HG03457 (cell line): ENCODE measurements around the gene PPP2R3A.
"Not testable (repeated sequence)": the region's sequence is repeated elsewhere in the genome, so short reads cannot be mapped to it uniquely, and the experiment has no call there.

Experiments used
- ATAC-seq: cut with Tn5 transposase; IDR thresholded peaks from one replicate; pipeline ENCODE4 v1.9.1; 2021; ENCODE audit warnings: moderate number of reproducible peaks; ENCODE audit not compliant: unreplicated experiment

PPP2R3A gene

DNA sequence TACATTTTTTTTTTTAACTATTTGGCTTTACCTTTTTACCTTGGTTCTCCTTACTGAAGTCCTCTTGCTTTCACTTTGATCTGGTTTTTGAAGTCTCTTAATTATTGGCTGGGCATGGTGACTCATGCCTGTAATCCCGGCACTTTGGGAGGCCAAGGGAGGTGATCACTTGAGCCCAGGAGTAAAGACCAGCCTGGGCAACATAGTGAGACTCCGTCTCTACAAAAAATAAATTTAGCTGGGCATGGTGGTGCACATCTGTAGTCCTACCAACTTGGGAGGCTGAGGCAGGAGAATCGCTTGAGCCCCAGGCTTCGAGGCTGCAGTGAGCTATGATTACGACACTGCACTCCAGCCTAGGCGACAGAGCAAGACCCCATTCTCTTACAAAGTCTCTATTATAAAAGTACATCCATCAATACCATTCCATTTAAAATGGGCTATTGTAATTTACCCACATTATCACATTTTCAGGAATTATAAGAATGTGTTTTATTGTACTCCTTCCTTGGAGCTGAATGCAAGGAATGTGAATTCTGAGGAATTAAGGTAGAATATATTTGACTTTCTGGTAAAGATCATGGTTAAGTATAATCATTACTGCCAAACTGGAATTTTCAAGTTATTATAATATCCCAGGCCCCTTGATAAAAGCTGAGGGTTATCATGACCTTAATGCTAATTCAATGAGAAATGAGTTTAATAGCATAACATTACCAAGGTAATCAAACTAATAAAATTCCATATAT lies 181.6 kb downstream of the PPP2R3A start:
- no peak for ATAC-seq

DNA sequence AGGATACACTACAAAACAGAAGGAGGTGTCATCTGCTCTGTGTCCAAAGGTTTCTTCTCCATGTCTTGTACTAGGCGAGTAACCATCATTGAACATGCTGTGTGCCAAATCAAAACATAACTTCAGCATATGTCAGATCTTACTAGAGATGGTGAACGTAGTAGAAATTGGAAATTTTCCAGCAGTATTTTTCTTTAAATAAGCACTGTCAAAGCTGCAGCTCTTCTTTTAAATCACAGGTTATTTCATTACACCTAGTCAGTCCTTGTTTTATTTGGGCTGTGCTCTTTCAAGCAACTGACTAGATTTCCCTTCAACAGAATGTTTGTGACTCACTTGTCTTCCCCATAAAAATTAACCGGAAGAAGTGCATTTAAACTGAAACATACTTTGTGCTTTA lies 184.1 kb downstream of the PPP2R3A start:
- ATAC-seq: no peak

DNA sequence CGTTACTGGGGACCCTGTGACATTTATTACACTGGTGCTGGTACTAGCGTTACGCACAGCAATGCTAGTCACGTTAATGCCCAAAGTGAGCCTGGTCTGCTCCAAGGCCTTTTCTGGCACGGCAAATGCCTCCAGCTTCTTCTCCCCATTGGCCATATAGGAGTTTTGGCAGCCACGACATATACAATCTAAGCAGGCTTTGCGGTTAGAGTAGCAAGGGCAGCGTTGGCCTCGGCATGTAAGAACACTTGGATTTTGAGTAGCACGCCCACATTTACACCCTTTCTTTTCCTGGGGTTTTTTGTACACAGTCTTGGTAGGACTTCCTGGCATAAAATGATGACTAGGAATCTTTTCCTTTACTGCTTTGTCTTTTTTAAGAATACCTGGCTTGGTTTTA lies 185.7 kb downstream of the PPP2R3A start:
- no peak for ATAC-seq

DNA sequence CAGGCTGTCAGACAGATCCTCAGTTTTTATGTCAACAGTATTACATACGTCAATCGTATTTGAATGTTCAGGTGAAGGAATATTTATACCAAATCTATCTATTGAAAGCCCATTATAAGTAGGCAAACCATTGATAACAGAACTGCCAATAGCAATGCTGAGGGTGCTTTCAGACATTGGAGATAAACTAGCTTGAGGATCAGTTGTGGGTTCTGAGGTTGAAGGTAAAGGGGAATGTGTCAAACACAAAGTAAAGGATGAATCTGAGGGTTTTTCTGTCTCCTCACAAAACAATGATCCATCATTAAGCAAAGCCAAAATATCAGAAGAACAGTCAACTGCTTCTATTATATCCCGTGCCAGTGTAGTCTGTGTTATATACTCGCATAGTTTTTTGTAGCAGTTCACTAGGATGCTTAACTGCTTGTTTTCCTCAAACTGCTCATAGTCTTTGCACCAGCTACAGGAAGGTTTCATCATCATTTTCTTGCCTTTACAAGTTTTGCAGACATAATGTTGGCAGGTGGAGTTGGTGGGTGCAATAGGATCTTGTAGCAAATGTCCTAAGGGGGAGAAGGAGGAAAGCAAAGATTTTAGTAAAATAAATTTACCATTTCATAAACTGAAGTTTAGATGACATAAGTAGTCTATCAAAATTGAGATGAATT lies 186.8 kb downstream of the PPP2R3A start:
- ATAC-seq: no peak

DNA sequence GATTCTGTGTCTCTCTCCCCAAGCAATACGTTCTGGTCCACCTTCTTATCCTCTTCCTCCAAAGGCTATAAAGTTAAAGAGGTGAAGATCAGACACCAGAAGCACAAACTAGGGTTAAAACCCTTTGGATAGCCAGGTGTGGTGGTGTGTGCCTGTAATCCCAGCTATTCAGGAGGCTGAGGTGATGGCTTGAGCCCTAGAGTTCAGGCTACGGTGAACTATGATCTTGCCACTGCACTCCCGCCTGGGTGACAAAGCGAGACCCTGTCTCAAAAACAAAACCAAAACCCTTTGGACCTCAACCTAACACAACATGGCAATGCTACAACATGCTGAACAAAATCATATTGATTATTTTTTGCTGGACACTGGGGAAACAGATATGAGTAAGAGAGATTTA lies 187.4 kb downstream of the PPP2R3A start:
- ATAC-seq: no peak

DNA sequence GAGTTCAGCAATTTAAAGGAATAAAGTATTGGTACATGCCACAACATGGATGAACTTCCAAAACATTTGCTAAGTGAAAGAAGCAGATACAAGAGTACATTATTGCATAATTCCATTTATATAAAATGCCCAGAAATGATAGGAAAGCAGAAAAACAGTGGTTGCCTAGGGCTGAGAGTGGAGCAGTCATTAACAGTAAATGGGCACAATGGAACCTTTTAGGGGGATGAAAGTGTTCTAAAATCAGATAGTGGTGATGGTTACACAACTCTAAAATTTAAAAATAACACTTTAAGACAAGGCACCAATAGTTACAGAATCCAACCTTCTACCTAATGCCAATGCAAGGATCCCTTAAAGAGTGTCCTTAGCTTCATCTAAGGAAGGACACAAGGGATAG lies 196.0 kb downstream of the PPP2R3A start:
- no peak for ATAC-seq

DNA sequence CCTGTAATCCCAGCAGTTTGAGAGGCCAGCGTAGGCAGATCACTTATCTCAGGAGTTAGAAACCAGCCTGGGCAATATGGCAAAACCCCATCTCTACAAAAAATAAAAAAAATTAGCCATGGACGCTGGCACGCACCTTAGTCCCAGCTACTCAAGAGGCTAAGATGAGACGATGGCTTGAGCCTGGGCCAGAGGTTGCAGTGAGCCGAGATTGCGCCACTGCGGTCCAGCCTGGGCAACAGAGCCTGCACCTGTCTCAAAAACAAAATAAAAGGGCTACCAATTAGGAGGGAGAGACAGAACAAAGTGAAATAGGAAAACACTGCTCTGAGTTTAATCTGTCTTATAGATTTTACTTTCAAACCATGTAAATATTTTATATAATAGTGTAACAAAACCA lies 196.8 kb downstream of the PPP2R3A start:
- ATAC-seq: no peak

DNA sequence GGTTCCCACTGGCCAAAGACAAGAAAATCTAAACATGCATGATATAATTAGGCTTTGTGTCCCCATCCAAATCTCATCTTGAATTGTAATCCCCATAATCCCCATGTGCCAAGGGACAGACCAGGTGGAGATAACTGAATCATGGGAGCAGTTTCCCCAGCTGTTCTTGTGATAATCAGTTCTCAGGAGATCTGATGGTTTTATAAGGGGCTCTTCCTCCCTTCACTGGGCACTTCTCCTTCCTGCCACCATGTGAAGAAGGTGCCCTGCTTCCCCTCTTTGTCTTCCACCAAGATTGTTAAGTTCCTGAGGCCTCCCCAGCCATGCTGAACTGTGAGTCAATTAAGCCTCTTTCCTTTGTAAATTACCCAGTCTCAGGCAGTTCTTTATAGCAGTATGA lies 198.1 kb downstream of the PPP2R3A start:
- not testable (repeated sequence) for ATAC-seq

DNA sequence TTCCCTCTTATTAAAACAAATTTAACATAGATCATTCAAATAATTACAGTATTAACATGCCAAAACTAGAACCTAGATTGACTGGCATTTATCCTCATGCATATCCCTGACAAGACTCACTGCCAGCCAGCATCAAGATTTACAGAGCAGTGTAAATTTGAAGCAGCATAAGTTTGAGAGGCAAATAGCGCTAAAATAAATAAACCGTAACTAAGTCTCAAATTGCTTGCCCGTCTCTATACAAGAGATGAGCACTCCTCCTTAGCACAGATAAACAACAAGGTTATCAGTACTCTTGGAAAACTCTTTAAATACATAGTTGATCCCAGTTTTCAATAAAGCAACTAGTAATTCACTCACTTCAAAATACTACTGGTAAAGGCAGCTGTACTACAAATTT lies 201.0 kb downstream of the PPP2R3A start:
- ATAC-seq: no peak

DNA sequence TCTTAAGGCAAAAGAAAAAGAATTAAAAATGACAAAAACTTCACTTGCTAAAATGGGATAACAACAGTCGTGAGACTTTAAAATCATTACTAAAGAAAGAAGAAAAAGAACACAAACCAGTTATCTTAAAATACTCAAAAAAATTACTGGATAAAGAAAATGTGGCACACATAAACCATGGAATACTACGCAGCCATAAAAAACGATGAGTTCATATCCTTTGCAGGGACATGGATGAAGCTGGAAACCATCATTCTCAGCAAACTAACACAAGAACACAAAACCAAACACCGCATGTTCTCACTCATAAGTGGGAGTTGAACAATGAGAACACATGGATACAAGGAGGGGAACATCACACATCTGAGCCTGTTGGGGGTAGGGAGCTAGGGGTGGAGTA lies 202.7 kb downstream of the PPP2R3A start:
- not testable (repeated sequence) for ATAC-seq

DNA sequence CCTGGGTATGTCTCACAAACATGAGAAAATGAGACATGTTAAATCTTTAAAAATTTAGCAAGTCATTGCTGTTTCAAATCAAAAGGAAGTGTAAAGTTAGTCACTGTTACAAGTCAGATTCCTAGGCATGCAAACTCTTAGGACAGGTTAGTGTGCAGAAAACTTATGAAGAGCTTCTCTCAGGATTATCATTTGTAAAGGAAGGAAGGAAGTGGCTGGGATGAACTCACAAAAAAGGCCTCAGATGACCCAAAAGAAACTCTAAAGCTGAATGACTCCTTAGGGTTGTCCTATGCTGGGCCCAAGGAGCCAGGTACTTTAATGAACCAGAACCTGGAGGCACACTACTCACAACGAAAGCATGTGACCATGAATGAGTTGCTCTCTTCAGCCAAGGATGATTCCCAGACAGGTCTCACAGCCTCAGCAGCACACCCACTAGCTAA lies 205.6 kb downstream of the PPP2R3A start:
- ATAC-seq: no peak

DNA sequence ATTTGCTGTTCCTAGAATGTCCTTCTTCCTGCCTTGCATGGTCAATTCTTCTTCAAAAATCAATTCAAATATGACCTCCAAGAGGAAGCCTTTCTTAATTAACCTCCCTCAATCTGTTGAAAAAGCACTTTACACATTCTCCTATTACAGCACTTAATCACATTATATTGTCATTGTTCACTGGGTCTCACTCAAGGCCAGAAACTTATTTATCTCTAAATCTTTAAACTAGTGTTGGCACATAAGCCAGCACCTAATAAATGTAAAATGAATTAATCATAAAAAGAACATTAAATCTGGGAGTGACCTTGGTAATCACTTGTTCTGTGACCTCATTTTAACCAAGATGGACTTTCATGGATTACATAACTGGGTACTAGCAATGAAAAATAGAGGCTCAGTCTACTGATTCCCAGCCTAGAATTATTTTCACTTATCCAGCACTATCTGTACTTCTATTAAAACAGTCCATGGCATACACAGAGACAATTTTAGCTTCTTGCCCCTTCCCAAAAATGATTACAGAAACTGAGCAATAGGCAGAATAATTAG lies 208.5 kb downstream of the PPP2R3A start:
- no peak for ATAC-seq

DNA sequence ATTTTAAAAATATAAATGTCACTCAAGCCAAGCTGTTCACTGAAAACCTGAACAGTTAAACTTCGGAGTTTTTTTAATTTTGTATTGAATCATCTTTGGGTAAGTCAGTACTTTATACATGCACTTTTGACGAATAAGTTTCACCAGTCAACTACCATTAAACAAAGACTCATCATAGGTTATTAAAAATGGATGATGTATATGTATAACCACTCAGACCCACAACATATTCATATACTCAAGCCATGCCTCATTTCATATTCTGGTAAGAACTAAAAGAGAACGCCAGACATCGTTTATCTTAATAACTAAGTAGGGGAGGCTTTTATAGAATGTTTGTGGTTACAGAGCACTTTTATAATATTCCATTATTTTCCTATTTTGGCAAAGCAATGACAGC lies 212.3 kb downstream of the PPP2R3A start:
- ATAC-seq: no peak

DNA sequence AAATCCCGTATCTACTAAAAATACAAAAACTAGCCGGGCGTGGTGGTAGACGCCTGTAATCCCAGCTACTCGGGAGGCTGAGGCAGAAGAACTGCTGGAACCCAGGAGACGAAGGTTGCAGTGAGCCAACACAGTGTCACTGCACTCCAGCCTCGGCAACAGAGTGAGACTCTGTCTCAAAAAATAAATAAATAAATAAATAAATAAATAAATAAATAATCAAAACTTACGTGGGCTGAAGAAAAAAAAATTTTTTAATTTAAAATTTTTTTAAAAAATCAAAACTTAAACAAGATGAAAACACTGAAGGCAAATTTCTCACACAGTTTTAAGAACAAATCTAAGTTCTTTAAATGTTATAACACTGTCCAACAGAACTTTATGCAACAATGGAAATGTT lies 216.2 kb downstream of the PPP2R3A start:
- no peak for ATAC-seq

DNA sequence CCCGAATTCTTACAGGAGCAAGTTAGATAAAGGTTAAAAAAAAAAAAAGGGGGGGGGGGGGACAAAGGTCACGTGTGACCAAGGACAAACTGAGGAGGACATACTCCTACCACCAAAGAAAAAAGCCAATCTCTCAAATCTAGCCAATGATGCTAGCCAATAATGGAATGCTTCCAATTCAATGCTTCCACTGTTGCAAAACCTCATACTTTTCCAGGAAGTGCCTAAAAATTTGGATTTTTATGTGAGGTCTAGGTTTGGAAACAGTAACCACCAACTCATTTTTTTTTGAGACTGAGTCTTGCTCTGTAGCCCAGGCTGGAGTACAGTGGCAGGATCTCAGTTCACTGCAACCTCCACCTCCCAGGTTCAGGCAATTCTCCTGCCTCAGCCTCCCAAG lies 219.2 kb downstream of the PPP2R3A start:
- no peak for ATAC-seq

DNA sequence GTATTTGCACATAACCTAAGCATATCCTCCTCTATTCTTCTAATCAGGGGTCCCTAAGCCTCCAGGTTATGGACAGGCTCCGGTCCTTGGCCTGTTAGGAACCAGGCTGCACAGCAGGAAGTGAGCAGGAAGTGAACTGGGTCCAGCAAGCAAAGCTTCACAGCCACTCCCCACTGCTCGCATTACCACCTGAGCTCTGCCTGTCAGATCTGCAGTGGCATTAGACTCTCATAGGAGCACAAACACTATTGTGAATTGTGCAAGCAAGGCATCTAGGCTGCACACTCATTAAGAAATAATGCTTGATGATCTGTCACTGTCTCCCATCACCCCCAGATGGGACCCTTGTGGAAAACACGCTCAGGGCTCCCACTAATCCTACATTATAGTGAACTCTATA lies 220.8 kb downstream of the PPP2R3A start:
- ATAC-seq: no peak

DNA sequence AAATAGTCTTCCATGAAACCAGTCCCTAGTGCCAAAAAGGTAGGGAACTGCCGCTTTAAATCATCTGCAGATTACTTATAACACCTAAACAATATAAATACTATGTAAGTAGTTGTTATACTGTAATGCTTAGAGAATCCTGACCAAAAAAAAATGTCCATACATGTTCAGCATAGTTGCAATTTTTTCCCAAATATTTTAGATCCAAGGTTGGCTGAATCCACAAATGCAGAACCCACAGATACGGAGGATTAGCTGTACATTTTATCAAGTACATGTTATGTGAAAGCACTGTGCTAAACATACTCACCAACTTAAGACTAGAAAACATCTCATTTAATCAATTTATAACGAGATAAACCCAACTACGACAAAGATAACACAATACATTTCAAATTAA lies 221.3 kb downstream of the PPP2R3A start:
- no peak for ATAC-seq

DNA sequence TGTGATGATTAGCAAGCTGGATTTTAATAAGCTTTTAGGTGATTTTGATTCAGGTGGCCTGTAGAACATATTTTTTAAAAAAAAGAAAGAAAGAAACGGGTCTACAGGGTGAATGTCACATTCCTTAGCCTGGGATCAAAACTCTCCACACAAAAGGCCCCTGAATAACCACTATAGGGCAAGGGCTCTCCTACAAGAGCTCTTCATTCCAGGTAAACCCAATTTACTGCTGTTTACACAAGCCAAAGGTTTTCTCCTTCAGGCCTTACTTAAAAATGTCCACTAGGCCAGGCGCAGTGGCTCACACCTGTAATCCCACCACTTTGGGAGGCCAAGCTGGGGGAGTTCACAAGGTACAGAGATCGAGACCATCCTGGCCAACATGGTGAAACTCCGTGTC lies 222.3 kb downstream of the PPP2R3A start:
- ATAC-seq: no peak

DNA sequence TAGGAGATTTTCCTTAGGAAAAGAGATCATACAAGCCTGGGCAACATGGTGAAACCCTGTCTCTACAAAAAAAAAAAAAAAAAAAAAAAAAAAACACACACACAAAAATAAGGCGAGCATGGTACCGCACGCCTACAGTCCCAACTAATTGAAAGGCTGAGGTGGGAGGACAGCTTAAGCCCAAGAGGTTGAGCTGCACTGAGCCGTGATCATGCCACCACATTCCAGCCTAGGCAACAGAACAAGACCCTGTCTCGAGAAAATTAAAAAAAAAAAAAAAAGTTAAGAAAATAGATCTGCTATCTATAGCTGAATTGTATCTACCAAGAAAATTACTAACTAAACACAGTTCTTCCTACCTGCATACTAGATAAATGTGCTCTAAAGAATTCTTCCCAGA lies 223.5 kb downstream of the PPP2R3A start:
- ATAC-seq: no peak

DNA sequence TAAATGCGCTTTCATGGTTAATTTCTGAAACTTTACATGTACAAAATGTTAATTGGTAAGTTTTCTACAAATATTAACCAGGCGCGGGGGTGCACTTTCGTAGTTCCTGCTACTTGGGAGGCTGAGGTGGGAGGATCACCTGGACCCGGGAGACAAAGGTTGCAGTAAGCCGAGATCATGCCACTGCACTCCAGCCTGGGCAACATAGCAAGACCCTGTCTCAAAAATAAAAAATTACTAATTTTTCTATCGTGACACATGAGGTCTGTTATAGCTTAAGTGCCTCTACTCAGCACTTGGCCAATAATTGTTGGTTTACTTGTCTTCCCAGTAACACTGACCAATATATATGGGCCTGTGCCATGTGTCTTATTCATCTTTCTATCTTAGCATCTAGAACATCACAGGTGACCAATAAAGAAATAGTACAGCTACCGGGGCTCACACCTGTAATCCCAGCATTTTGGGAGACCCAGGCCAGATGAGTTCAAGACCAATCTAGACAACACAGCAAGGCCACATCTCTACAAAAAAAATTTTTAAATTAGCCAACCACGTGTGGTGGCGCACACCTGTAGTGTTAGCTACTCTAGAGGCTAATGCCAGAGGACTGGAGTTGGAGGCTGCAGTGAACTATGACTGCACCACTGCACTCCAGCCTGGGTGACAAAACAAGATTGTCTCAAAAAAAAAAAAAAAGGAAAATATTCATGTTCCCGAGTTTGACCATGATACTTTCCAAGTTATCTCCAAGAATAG lies 224.5 kb downstream of the PPP2R3A start:
- no peak for ATAC-seq

DNA sequence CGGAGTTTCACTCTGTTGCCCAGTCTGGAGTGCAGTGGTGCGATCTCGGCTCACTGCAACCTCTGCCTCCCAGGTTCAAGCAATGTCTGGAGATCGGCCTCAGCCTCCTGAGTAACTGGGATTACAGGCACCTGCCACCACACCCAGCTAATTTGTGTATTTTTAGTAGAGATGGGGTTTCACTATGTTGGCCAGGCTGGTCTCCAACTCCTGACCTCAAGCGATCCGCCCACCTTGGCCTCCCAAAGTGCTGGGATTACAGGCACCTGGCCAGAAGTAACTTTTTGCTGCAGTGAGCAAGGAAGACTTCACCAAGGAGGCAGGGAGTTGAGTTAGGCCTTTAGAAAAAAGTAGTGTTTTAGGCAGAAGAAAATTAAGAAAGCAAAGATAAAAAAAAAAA lies 226.7 kb downstream of the PPP2R3A start:
- not testable (repeated sequence) for ATAC-seq

DNA sequence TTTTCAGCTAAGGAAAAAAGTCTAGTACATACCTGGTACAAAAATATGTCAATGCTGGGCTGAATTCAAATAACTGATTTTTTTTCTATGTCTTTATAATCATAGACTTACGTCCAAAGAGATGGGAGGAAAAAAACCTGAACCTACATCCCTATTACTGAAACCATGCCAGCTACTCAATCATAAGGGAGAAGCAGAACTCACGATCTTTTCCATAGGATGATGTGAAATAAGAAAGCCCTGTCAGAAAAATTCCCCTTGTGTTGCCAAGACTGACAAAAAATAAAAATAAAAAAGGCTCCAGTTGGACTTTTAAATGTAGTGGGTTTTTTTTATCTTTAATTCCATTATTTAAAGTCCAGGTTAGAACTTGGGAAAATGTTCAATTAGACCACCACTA lies 227.3 kb downstream of the PPP2R3A start:
- no peak for ATAC-seq
